OCI-M2 (cell line): Measurements from ENCODE around the gene ZNF665.
"Not testable (repeated sequence)": the region's sequence is repeated elsewhere in the genome, so short reads cannot be mapped to it uniquely, and the experiment has no call there.

Experiments used
- DNase-seq: peaks from one replicate; lab custom pipeline; 2025; ENCODE audit not compliant: unreplicated experiment; lab: John Stamatoyannopoulos, UW

The ZNF665 gene

GRCh38 chr19:53158119-53158656 is 35.0 kb downstream of the ZNF665 start:
- DNase-seq = no peak

DNA sequence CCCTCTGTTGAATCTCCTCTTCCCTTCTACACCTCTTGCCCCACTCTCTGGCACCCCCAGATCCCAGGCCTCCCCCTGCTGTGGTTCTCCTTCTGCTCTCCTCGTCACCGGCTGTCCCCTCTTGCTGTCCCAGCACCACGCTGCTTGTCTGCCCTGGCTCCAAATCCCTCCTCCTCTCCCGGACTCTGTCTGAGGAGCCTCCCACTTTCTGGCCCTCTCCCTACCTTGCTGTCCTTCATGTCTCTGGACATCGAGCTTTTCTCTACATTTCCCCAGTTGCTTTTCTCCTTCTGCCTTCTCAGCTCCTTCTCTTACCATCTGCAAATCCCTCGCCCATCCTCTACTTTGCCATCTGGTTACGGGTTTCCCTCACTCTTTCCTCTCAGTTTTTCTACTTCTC is 35.5 kb downstream of the ZNF665 start:
- DNase-seq = no peak

DNA sequence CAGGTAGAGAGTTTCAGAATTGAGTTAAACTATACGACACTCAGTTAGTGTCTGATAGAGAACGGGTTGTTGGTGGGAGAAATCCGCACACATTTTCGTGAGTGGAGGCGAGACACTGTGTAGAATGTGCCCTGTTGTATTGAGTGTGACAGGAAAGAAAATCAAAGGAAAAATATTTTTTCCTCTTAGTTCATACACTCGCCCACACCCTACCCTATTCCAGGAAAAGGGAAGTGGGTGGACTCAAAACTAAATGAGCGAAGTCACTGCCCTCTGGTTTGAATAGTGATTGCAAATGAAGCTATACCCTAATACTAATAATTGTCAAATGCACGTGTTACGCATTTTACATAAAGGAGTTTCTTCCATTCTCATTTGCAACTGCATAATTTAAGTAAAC is 36.3 kb downstream of the ZNF665 start:
- DNase-seq = no peak

- no peak for DNase-seq
These were observed 45.5 kb downstream of the ZNF665 start for GRCh38 chr19:53147645-53148044.

- DNase-seq = no peak
These were observed 52.8 kb downstream of the ZNF665 start for GRCh38 chr19:53140351-53140750.

DNA sequence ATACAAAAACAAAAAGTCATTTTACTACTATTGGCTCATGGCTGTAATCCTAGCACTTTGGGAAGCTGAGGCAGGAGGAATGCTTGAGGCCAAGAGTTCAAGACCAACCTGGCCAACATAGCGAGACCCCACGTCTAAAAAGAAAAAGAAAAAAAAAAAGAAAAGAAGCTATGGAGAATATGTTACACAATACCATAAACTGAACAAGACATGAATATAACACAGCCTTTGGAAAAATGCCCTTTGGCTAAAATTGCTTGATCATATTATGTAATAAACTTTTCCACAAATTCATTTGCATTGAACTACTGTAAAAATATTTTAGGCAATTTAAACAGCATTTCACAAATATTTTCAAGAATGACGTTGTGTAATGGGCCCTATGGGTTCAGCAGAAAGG is 56.7 kb downstream of the ZNF665 start:
- DNase-seq = no peak

- DNase-seq = no peak
These were observed 60.8 kb downstream of the ZNF665 start, which contains the start of gene ZNF415 for GRCh38 chr19:53132141-53132991. ZNF415 (minus strand) TSS chr19:53132910; CDS start chr19:53122676, 10,234 bp downstream.

- no peak for DNase-seq
These were observed 61.4 kb downstream of the ZNF665 start for GRCh38 chr19:53131727-53132126.

DNA sequence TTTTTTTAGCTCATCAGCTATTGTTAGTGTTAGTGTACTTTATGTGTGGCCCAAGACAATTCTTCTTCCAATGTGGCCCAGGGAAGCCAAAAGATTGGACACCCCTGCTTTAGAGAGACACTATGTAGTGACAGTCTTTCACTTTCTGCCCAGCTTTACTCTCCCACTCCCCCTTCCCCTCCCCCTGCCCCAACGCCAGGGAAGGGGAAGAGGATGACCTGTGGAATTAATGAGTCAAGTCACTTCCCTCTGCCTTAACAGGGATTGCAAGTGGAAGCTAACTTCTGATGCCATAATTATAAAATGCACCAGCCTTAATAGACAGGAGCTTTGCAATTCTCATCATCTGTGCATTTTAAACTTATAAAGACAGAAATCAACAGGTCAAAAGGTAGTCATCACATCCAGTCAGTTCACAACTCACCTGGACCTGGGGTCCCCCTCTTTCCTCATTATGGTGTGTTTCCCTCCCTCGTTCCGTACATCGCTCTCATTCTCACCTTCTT is 62.0 kb downstream of the ZNF665 start:
- no peak for DNase-seq

DNA sequence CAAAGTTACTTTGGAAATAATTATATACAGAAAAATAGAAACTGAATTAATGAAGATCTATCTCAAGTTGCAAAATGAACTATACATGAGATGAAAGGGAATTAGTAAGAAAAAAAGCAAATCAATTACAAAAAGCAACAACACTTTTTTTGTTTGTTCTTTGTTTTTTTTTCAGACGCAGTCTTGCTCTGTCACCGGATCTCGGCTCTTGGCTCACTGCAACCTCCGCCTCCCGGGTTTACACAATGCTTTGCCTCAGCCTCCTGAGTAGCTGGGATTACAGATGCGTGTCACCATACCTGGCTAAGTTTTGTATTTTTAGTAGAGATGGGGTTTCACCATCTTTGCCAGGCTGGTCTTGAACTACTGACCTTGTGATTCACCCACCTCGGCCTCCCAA is 62.7 kb downstream of the ZNF665 start:
- no peak for DNase-seq

DNA sequence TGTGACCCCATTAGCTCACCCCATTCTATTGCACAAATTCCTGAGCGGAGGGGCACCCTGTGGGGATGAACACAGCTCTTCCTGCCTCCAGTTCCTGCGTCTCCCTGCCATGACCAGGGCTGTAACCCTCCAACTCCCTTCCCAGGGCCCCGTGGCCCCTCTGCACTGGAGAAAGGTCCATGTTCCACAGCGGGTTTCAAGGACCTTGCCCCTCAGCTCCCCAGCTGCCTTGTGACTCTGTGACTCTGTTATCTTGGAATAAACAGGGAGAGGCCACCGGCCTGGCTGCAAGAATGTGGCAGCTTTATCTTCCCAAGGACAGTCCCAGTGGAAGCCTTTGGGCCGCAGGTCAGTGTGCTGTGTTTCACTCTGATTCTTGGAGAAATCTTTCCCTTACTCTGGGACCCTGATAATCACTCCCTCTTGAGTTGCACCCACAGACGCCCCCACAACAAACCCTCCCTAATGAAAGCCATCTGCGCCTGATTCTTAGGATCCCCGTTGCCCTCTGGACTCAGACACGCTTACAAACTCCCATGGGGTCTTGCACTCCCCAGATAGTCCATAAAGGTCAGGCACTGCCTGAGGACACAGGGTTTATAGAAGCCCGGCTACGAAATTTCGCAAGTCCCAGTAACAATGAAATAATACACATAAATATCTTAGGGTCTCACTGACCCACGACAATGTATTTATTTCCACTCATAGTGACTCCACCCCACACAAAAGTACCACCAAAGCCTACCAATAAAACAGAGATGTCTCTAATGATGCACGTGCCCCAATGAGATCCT is 66.2 kb downstream of the ZNF665 start:
- not testable (repeated sequence) for DNase-seq

DNA sequence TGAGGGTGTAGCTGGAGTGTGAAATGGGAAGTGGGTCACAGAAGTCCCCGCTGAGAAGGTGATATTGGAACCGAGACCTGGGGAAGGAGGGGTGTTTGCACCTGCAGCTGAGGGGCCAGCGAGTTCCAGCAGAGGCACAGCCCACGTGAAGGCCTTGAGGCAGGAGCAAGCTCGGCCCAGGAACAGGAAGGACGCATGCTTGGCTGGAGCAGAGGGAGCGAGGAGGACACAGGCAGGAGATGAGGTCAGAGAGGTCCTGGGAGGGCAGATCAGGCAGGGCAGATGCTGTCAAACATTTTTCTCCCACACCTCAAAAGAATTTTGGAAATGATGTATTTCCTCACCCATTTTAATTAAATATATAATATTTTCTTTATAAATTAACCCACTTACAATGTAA is 69.8 kb downstream of the ZNF665 start:
- no peak for DNase-seq
